SU-DHL-6 (cell line): ENCODE data around the gene FADS3.

ENCODE experiments used
- H2AFZ ChIP-seq: fragments of 200-600 bp; sonication (generic); 2 replicates; pipeline ENCODE4 v1.6.1; 2014; ENCODE audit warnings: low read depth, mild to moderate bottlenecking, moderate library complexity, mixed read lengths, antibody characterized with exemption, low read length; ENCODE audit not compliant: severe bottlenecking
- H3F3A ChIP-seq: fragments of 200-600 bp; shearing (Covaris generic); 2 replicates; pipeline ENCODE4 v1.6.0; 2016; ENCODE audit warnings: antibody characterized with exemption, mild to moderate bottlenecking; ENCODE audit not compliant: insufficient read depth
- H3K27ac ChIP-seq: fragments of 200-600 bp; sonication (generic); 2 replicates; pipeline ENCODE4 v1.5.1; 2016; ENCODE audit warnings: low read depth, mild to moderate bottlenecking, low read length, moderate library complexity, mixed read lengths
- H3K27me3 ChIP-seq: fragments of 200-600 bp; sonication (generic), shearing (Covaris generic); 2 replicates; pipeline ENCODE4 v1.6.0; 2014; ENCODE audit warnings: mild to moderate bottlenecking, low read length
- H3K36me3 ChIP-seq: fragments of 200-600 bp; sonication (generic); 2 replicates; pipeline ENCODE4 v1.6.1; 2014; ENCODE audit warnings: mild to moderate bottlenecking, low read length, mixed read lengths
- H3K4me2 ChIP-seq: fragments of 300-600, 200-600 bp; shearing (Covaris generic), sonication (generic); 2 replicates; pipeline ENCODE4 v1.6.0; 2014; ENCODE audit warnings: low read length, low read depth, mild to moderate bottlenecking; ENCODE audit not compliant: poor library complexity, severe bottlenecking
- H3K4me3 ChIP-seq: fragments of 200-600 bp; sonication (generic); 2 replicates; pipeline ENCODE4 v1.5.1; 2014; ENCODE audit warnings: antibody characterized with exemption, low read length, mild to moderate bottlenecking, mixed read lengths; ENCODE audit not compliant: insufficient read depth, poor library complexity, severe bottlenecking
- H3K79me2 ChIP-seq: fragments of 200-600 bp; sonication (generic); 2 replicates; pipeline ENCODE4 v1.6.1; 2014; ENCODE audit warnings: mild to moderate bottlenecking, low read length, moderate library complexity; ENCODE audit not compliant: insufficient read depth
- H3K9ac ChIP-seq: fragments of 200-600 bp; sonication (generic); 2 replicates; pipeline ENCODE4 v1.7.0; 2014; ENCODE audit warnings: mild to moderate bottlenecking, low read length
- H3K9me2 ChIP-seq: fragments of 200-600 bp; sonication (generic); replicated peaks from 2 replicates; pipeline ENCODE4 v1.6.1; 2014; ENCODE audit warnings: low read length; ENCODE audit not compliant: insufficient read depth
- H3K9me3 ChIP-seq: fragments of 200-600 bp; sonication (generic); 2 replicates; pipeline ENCODE4 v1.6.1; 2014; ENCODE audit warnings: low read length, mixed read lengths; ENCODE audit not compliant: insufficient read depth
- H4K20me1 ChIP-seq: fragments of 200-600 bp; sonication (generic); 2 replicates; pipeline ENCODE4 v1.6.1; 2014; ENCODE audit warnings: low read depth, mild to moderate bottlenecking, antibody characterized with exemption, low read length, moderate library complexity, mixed read lengths
- CTCF ChIP-seq: fragments of 200-600 bp; sonication (generic); IDR thresholded peaks from one replicate; pipeline ENCODE4 v1.5.1; 2017; ENCODE audit warnings: antibody characterized with exemption, mild to moderate bottlenecking, low read length, moderate library complexity; ENCODE audit not compliant: insufficient read depth, poor library complexity, severe bottlenecking
- EZH2phosphoT487 ChIP-seq: fragments of 200-600 bp; sonication (generic), shearing (Covaris generic); conservative IDR thresholded peaks from 2 replicates; pipeline ENCODE4 v1.6.1; 2018; ENCODE audit warnings: mild to moderate bottlenecking, antibody characterized with exemption, low read length, moderate library complexity, mixed read lengths

Gene FADS3

GRCh38 chr11:61874853-61875252, 16.5 kb downstream of the FADS3 start:
- H3K4me2 ChIP-seq = no peak overlapping the region
- TF ChIP-seq EZH2phosphoT487 (no peak), CTCF (no peak)

GRCh38 chr11:61874377-61874809, 17.0 kb downstream of the FADS3 start:
- Histone ChIP-seq H3K36me3 (no peaks in the 10 kb centered on the region), H3F3A (no peaks in the 10 kb centered on the region), H3K27me3 (no peaks in the 10 kb centered on the region), H3K27ac (no peak overlapping the region), H2AFZ (no peak overlapping the region), H3K79me2 (no peaks in the 10 kb centered on the region), H3K4me2 (no peak overlapping the region), H3K9ac (no peak overlapping the region), H3K9me3 (no peaks in the 10 kb centered on the region), H3K4me3 (no peak overlapping the region), H3K9me2 (no peaks in the 10 kb centered on the region), H4K20me1 (no peaks in the 10 kb centered on the region)
- TF ChIP-seq EZH2phosphoT487 (no peak), CTCF (no peak)

More at GRCh38 chr11:61874853-61875252, 16.5 kb downstream of the FADS3 start:
- no peak overlapping the region for H2AFZ ChIP-seq
- no peaks in the 10 kb centered on the region for H4K20me1 ChIP-seq
- H3K79me2 ChIP-seq = no peaks in the 10 kb centered on the region
- H3K27ac ChIP-seq = no peak overlapping the region
- no peak overlapping the region for H3K9ac ChIP-seq
- no peaks in the 10 kb centered on the region for H3K36me3 ChIP-seq
- no peaks in the 10 kb centered on the region for H3F3A ChIP-seq
- H3K9me3 ChIP-seq = no peaks in the 10 kb centered on the region
- H3K4me3 ChIP-seq = no peak overlapping the region
- no peaks in the 10 kb centered on the region for H3K9me2 ChIP-seq
- H3K27me3 ChIP-seq = no peaks in the 10 kb centered on the region

GRCh38 chr11:61873588-61874376, 17.6 kb downstream of the FADS3 start:
- Histone ChIP-seq H3K4me2 (no peak overlapping the region), H3K79me2 (no peaks in the 10 kb centered on the region)

More at GRCh38 chr11:61873588-61874376, 17.6 kb downstream of the FADS3 start:
- Histone ChIP-seq H2AFZ (no peak overlapping the region), H3F3A (no peaks in the 10 kb centered on the region), H4K20me1 (no peaks in the 10 kb centered on the region), H3K9me2 (no peaks in the 10 kb centered on the region), H3K9me3 (no peaks in the 10 kb centered on the region), H3K27ac (no peak overlapping the region), H3K27me3 (no peaks in the 10 kb centered on the region), H3K9ac (no peak overlapping the region), H3K4me3 (no peak overlapping the region), H3K36me3 (no peaks in the 10 kb centered on the region)
- no peak for TF ChIP-seq EZH2phosphoT487
- TF ChIP-seq CTCF = no peak
